Testis (tissue), 3 donors: Measurements from ENCODE around the gene DNAH10. TPM values are rescaled to one million over a fixed set of nuclear protein-coding genes. Genes with fewer than 3 reads are reported as not detected.
"Not testable (repeated sequence)": the region's sequence is repeated elsewhere in the genome, so short reads cannot be mapped to it uniquely, and the experiment has no call there.

Source experiments
- DNase-seq: peaks from one replicate; pipeline ENCODE4 v3.0.0-alpha.2; 2019
- H3K27ac ChIP-seq, 2 donors: fragments of 200-600 bp; sonication (generic); one replicate each; pipeline ENCODE4 v1.5.1; 2019
- H3K27me3 ChIP-seq: fragments of 200-600 bp; sonication (generic); one replicate; pipeline ENCODE4 v1.5.1; 2019
- H3K36me3 ChIP-seq: fragments of 200-600 bp; sonication (generic); one replicate; pipeline ENCODE4 v1.5.1; 2017; ENCODE audit warnings: low read depth; ENCODE audit errors: missing control alignments
- H3K4me1 ChIP-seq: fragments of 200-600 bp; sonication (generic); one replicate; pipeline ENCODE4 v1.5.1; 2019
- H3K4me3 ChIP-seq, 2 donors: fragments of 200-600 bp; sonication (generic); one replicate each; pipeline ENCODE4 v1.5.1; 2017 to 2019
- H3K9me3 ChIP-seq: fragments of 200-600 bp; sonication (generic); one replicate; pipeline ENCODE4 v1.5.1; 2017
- CTCF ChIP-seq, 3 experiments: fragments of 450-650 bp in 2 of 3; fragments of 200-600 bp in 1 of 3; sonication (generic) in 1 of 3; IDR thresholded peaks; one replicate each; pipeline ENCODE4 v1.5.1; 2016 to 2019; ENCODE audit warnings: antibody characterized with exemption in 3 of 3, mild to moderate bottlenecking in 2 of 3, moderate library complexity in 1 of 3
- POLR2A ChIP-seq: fragments of 450-650 bp; IDR thresholded peaks from one replicate; pipeline ENCODE4 v1.6.1; 2017; ENCODE audit warnings: antibody characterized with exemption, mild to moderate bottlenecking, moderate library complexity
- WGBS, 2 donors: methylation state at CpG; one replicate each; pipeline ENCODE4 v1.1.5; 2018; 5-methylcytosine and 5-hydroxymethylcytosine counted together
- intact Hi-C: fragments of 100-400 bp; cut with DNase I; formaldehyde crosslinking; loops from one replicate; pipeline ENCODE4 v1.15.1; 2023; ENCODE audit warnings: low total_unique reads
- polyA plus RNA-seq: library from polyadenylated mRNA; stranded (reverse); fragments of 350-450 nt; fragmentation: Illumina TruSeq; extraction: RNeasy Lipid Tissue Mini Kit (QIAGEN cat#74804); gene quantifications from one replicate; pipeline ENCODE4 v1.2.3, GENCODE V29; 2014; ENCODE audit warnings: low read depth, low replicate concordance; ENCODE audit not compliant: insufficient read depth
- total RNA-seq, 2 donors: library from RNA; depleted of rRNA; stranded (reverse); fragments of >200 nt; gene quantifications; one replicate each; pipeline ENCODE4 v1.2.3, GENCODE V29; 2016

DNAH10 gene
- total and polyA plus RNA-seq, 3 donors from 2014 or later, result 15.4 to 29.3 (median 24.3) TPM

GRCh38 chr12:123910057-123910456 lies 148.0 kb downstream of the DNAH10 start:
- no peak for DNase-seq
- Histone ChIP-seq H3K36me3 (no peaks in the 10 kb centered on the region), H3K4me1 (no peaks in the 10 kb centered on the region), H3K9me3 (no peaks in the 10 kb centered on the region), H3K4me3 (no peak overlapping the region), H3K27ac (no peak overlapping the region), H3K27me3 (no peaks in the 10 kb centered on the region)
- intact Hi-C loops, result no loop called here
- TF ChIP-seq CTCF (IDR thresholded peaks at IDR 0.05) (no peak), POLR2A (no peak)
- 94 to 96% methylated on average over 8 of the region's 8 CpGs for WGBS, 2 donors

DNA sequence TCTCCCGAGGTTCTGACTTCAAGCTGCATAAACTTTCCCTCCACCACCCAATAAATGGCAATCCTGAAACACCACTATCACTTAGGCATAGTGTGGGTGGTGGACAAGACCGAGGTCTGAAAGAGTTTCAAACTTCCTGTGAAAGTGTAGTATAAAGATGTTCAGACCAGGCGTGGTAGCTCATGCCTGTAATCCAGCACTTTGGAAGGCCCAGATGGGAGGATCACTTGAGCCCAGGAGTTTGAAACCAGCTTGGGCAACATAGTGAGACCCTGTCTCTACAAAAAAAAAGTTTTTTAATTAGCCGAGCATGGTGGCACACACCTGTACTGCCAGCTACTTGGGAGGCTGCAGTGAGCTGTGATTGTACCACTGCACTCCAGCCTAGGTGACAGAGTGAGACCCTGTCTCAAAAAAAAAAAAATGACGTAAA lies 148.7 kb downstream of the DNAH10 start:
- no peaks in the 10 kb centered on the region for H3K4me1 ChIP-seq
- intact Hi-C loops, result no loop called here
- 72 to 79% methylated on average over 5 of the region's 5 CpGs for WGBS, 2 donors

GRCh38 chr12:123911672-123912409 lies 149.7 kb downstream of the DNAH10 start:
- H3K27ac ChIP-seq, H3K4me1 ChIP-seq, H3K4me3 ChIP-seq, H3K36me3 ChIP-seq, H3K9me3 ChIP-seq, intact Hi-C loops, DNase-seq, H3K27me3 ChIP-seq: not testable (repeated sequence)
- WGBS, 2 donors, result no CpG with 5 or more reads among the region's 9 CpGs

More for the DNA sequence above, 148.7 kb downstream of the DNAH10 start:
- no peaks in the 10 kb centered on the region for H3K9me3 ChIP-seq
- TF ChIP-seq CTCF (IDR thresholded peaks at IDR 0.05) (no peak), POLR2A (no peak)
- no peak overlapping the region for H3K27ac ChIP-seq
- H3K4me3 ChIP-seq, result no peak overlapping the region
- no peaks in the 10 kb centered on the region for H3K27me3 ChIP-seq
- no peak for DNase-seq
- H3K36me3 ChIP-seq, result no peaks in the 10 kb centered on the region

GRCh38 chr12:123912415-123913380 lies 150.6 kb downstream of the DNAH10 start:
- no peaks in the 10 kb centered on the region for H3K27me3 ChIP-seq
- H3K4me1 ChIP-seq, result no peaks in the 10 kb centered on the region
- H3K4me3 ChIP-seq, result no peak overlapping the region
- no peak for DNase-seq
- H3K36me3 ChIP-seq, result no peaks in the 10 kb centered on the region
- no peak overlapping the region for H3K27ac ChIP-seq
- TF ChIP-seq POLR2A, result no peak
- TF ChIP-seq CTCF (IDR thresholded peaks at IDR 0.05), result no peak
- intact Hi-C loops, result no loop called here
- WGBS, 2 donors, result 86 to 91% methylated on average over 24 to 25 of the region's 25 CpGs
- H3K9me3 ChIP-seq, result no peaks in the 10 kb centered on the region

GRCh38 chr12:123914726-123915333 lies 152.7 kb downstream of the DNAH10 start:
- H3K4me1 ChIP-seq, result no peaks in the 10 kb centered on the region
- H3K9me3 ChIP-seq, result no peaks in the 10 kb centered on the region
- no peaks in the 10 kb centered on the region for H3K36me3 ChIP-seq
- 74% methylated on average over 12 to 20 of the region's 20 CpGs for WGBS, 2 donors
- TF ChIP-seq CTCF (IDR thresholded peaks at IDR 0.05) (no peak), POLR2A (no peak)
- no peak for DNase-seq
- intact Hi-C loops, result no loop called here
- H3K27ac ChIP-seq, result no peak overlapping the region
- no peak overlapping the region for H3K4me3 ChIP-seq
- H3K27me3 ChIP-seq, result no peaks in the 10 kb centered on the region
